WTC11 (cell line): Measurements from ENCODE around the gene MNX1.

Experiments
- TF ChIP-seq, protein P1 (sequence below): sonication (generic); formaldehyde crosslinking; IDR thresholded peaks from 2 replicates; pipeline ENCODE4 v1.8.0; 2022; ENCODE audit warnings: mild to moderate bottlenecking, missing genetic modification reagents
- TF ChIP-seq, protein P2 (sequence below): fragments of 200-600 bp; IDR thresholded peaks from 2 replicates; pipeline ENCODE4 v1.8.0; 2022; ENCODE audit warnings: antibody characterized with exemption

GRCh38 chr7:157044147-157044687, 33.8 kb upstream of the MNX1 start:
- TF ChIP-seq, protein P1, sequence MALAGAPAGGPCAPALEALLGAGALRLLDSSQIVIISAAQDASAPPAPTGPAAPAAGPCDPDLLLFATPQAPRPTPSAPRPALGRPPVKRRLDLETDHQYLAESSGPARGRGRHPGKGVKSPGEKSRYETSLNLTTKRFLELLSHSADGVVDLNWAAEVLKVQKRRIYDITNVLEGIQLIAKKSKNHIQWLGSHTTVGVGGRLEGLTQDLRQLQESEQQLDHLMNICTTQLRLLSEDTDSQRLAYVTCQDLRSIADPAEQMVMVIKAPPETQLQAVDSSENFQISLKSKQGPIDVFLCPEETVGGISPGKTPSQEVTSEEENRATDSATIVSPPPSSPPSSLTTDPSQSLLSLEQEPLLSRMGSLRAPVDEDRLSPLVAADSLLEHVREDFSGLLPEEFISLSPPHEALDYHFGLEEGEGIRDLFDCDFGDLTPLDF = no peak
- TF ChIP-seq, protein P2, sequence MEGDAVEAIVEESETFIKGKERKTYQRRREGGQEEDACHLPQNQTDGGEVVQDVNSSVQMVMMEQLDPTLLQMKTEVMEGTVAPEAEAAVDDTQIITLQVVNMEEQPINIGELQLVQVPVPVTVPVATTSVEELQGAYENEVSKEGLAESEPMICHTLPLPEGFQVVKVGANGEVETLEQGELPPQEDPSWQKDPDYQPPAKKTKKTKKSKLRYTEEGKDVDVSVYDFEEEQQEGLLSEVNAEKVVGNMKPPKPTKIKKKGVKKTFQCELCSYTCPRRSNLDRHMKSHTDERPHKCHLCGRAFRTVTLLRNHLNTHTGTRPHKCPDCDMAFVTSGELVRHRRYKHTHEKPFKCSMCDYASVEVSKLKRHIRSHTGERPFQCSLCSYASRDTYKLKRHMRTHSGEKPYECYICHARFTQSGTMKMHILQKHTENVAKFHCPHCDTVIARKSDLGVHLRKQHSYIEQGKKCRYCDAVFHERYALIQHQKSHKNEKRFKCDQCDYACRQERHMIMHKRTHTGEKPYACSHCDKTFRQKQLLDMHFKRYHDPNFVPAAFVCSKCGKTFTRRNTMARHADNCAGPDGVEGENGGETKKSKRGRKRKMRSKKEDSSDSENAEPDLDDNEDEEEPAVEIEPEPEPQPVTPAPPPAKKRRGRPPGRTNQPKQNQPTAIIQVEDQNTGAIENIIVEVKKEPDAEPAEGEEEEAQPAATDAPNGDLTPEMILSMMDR = no peak
